Trophoblast cell (in vitro differentiated cells and primary cell): ENCODE measurements around the gene RGS19.

ENCODE experiments used
- DNase-seq, 2 donors: peaks; one replicate each; pipeline ENCODE4 v3.0.0-alpha.2; 2016
- H2AFZ ChIP-seq: 2 replicates; pipeline ENCODE4 v1.6.1; 2013; ENCODE audit warnings: low read length, moderate library complexity, mild to moderate bottlenecking; ENCODE audit not compliant: insufficient read depth, poor library complexity
- H2AK5ac ChIP-seq: 2 replicates; pipeline ENCODE4 v1.6.1; 2013; ENCODE audit warnings: mild to moderate bottlenecking, low read length
- H2BK120ac ChIP-seq: 2 replicates; pipeline ENCODE4 v1.6.1; 2013; ENCODE audit warnings: low read length, mild to moderate bottlenecking, moderate library complexity; ENCODE audit not compliant: insufficient read depth, poor library complexity
- H2BK12ac ChIP-seq: 2 replicates; pipeline ENCODE4 v1.6.1; 2013; ENCODE audit warnings: mild to moderate bottlenecking, low read length, moderate library complexity
- H2BK5ac ChIP-seq: 2 replicates; pipeline ENCODE4 v1.6.1; 2013; ENCODE audit warnings: low read length, low read depth, moderate library complexity, mild to moderate bottlenecking; ENCODE audit not compliant: poor library complexity
- H3K14ac ChIP-seq: 2 replicates; pipeline ENCODE4 v1.6.1; 2013; ENCODE audit warnings: mild to moderate bottlenecking, low read length
- H3K18ac ChIP-seq: 2 replicates; pipeline ENCODE4 v1.6.1; 2013; ENCODE audit warnings: mild to moderate bottlenecking, low read length
- H3K23ac ChIP-seq: 2 replicates; pipeline ENCODE4 v1.6.1; 2013; ENCODE audit warnings: low read length
- H3K27ac ChIP-seq: 2 replicates; pipeline ENCODE4 v1.5.1; 2013; ENCODE audit warnings: low read depth, mild to moderate bottlenecking, inconsistent platforms, low read length, moderate library complexity
- H3K27me3 ChIP-seq: 2 replicates; pipeline ENCODE4 v1.6.1; 2013; ENCODE audit warnings: inconsistent platforms, mild to moderate bottlenecking, low read length, moderate library complexity; ENCODE audit not compliant: insufficient read depth
- H3K36me3 ChIP-seq, 2 experiments: 1 replicate in 1 of 2; 2 replicates in 1 of 2; pipeline ENCODE4 v1.6.1; 2013; ENCODE audit warnings: low read length in 2 of 2, mild to moderate bottlenecking in 2 of 2, moderate library complexity in 1 of 2; ENCODE audit not compliant: insufficient read depth in 2 of 2, control insufficient read depth in 1 of 2
- H3K4ac ChIP-seq: 2 replicates; pipeline ENCODE4 v1.6.1; 2013; ENCODE audit warnings: low read depth, mild to moderate bottlenecking, low read length, moderate library complexity
- H3K4me1 ChIP-seq, 2 experiments: 1 replicate in 1 of 2; 2 replicates in 1 of 2; pipeline ENCODE4 v1.6.1; 2013; ENCODE audit warnings: low read length in 2 of 2, mild to moderate bottlenecking in 2 of 2, moderate library complexity in 1 of 2; ENCODE audit not compliant: insufficient read depth in 2 of 2, control insufficient read depth in 1 of 2
- H3K4me2 ChIP-seq: 2 replicates; pipeline ENCODE4 v1.6.1; 2013; ENCODE audit warnings: inconsistent platforms, mild to moderate bottlenecking, low read length, moderate library complexity
- H3K4me3 ChIP-seq: 2 replicates; pipeline ENCODE4 v1.5.1; 2013; ENCODE audit warnings: mild to moderate bottlenecking, low read depth, low read length, inconsistent platforms
- H3K79me1 ChIP-seq: one replicate; pipeline ENCODE4 v1.6.1; 2013; ENCODE audit warnings: low read length
- H3K79me2 ChIP-seq: 2 replicates; pipeline ENCODE4 v1.6.1; 2013; ENCODE audit warnings: low read length, mild to moderate bottlenecking; ENCODE audit not compliant: control insufficient read depth, insufficient read depth, poor library complexity
- H3K9ac ChIP-seq: 2 replicates; pipeline ENCODE4 v1.6.1; 2013; ENCODE audit warnings: mild to moderate bottlenecking, low read length
- H3K9me3 ChIP-seq: 2 replicates; pipeline ENCODE4 v1.6.1; 2013; ENCODE audit warnings: low read depth, mild to moderate bottlenecking, control low read depth, inconsistent platforms, low read length; ENCODE audit not compliant: insufficient read depth
- H4K12ac ChIP-seq: 2 replicates; pipeline ENCODE4 v1.6.1; 2013; ENCODE audit warnings: low read depth, mild to moderate bottlenecking, low read length, moderate library complexity
- H4K8ac ChIP-seq: 2 replicates; pipeline ENCODE4 v1.6.1; 2013; ENCODE audit warnings: low read depth, mild to moderate bottlenecking, low read length, moderate library complexity
- H4K91ac ChIP-seq: one replicate; pipeline ENCODE4 v1.6.1; 2013; ENCODE audit warnings: low read depth, mild to moderate bottlenecking, low read length, moderate library complexity
- WGBS: extraction: QIAGEN DNeasy Blood & Tissue Kit; methylation state at CpG from one replicate; pipeline ENCODE4 v1.1.7; 2013; ENCODE audit warnings: missing lambda C conversion rate; ENCODE audit not compliant: insufficient read length, insufficient coverage; ENCODE audit errors: extremely low coverage; 5-methylcytosine and 5-hydroxymethylcytosine counted together

RGS19 gene

GRCh38 chr20:64030371-64031134, 48.8 kb downstream of the RGS19 start:
- no peak overlapping the region for H3K23ac ChIP-seq
- no peak overlapping the region for H3K9ac ChIP-seq
- no peak overlapping the region for H3K4me2 ChIP-seq
- H2BK12ac ChIP-seq, result no peak overlapping the region
- H3K27me3 ChIP-seq, result no peaks in the 10 kb centered on the region
- no peak overlapping the region for H2BK5ac ChIP-seq
- no peak overlapping the region for H2BK120ac ChIP-seq
- peaks cover 13 to 21% of the 10 kb centered on the region in 2 experiments for H3K4me1 ChIP-seq
- no peak overlapping the region for H3K4ac ChIP-seq
- H3K9me3 ChIP-seq, result no peaks in the 10 kb centered on the region
- H3K18ac ChIP-seq, result no peak overlapping the region
- H3K79me2 ChIP-seq, result peaks cover 1% of the 10 kb centered on the region
- no CpG with 5 or more reads among the region's 20 CpGs for WGBS
- H3K27ac ChIP-seq, result no peak overlapping the region
- H2AFZ ChIP-seq, result no peak overlapping the region
- no peak overlapping the region for H2AK5ac ChIP-seq
- no peak overlapping the region for H4K12ac ChIP-seq
- H3K4me3 ChIP-seq, result no peak overlapping the region
- H3K14ac ChIP-seq, result no peak overlapping the region
- H3K79me1 ChIP-seq, result peaks cover 4% of the 10 kb centered on the region
- no peak for DNase-seq
- H3K36me3 ChIP-seq, result peaks cover 74 to 76% of the 10 kb centered on the region in 2 experiments
- no peak overlapping the region for H4K91ac ChIP-seq
- H4K8ac ChIP-seq, result no peak overlapping the region

DNA sequence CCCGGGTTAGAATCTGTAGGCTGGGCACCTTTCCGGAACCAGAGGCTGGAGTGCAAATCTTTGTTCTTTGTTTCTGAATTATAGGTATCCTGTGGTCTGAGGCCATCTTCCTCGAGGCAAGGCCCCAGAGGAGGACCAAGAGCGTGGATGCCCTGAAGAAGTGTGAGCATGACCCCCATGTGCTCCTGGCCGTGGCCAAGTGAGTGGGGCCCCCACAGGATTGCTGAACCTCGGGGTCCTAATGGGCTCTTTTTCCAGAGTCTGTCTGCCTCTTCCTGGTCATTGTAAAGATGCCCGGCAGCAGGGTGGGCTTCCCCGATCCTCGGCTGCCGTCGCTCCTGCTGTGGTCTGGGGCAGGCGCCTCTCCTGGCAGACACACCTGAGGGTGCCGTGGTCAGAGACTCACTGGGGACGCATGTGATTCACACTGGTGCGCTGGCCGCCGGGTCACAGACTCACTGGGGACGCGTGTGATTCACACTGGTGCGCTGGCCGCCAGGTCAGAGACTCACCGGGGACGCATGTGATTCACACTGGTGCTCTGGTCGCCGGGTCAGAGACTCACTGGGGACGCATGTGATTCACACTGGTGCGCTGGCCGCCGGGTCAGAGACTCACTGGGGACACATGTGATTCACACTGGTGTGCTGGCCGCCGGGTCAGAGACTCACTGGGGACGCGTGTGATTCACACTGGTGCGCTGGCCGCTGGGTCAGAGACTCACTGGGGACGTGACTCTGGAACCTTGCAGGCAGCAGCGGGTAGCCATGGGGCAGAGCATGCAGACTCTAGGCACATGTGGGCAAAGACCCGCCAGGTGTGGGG, 49.8 kb downstream of the RGS19 start:
- Histone ChIP-seq H4K12ac (no peak overlapping the region), H3K4me3 (no peak overlapping the region), H2BK5ac (no peak overlapping the region), H3K23ac (no peak overlapping the region), H3K79me1 (peaks cover 4% of the 10 kb centered on the region), H2AFZ (no peak overlapping the region), H4K8ac (no peak overlapping the region), H2BK12ac (no peak overlapping the region), H3K14ac (no peak overlapping the region), H3K4me1 (peaks cover 11 to 19% of the 10 kb centered on the region in 2 experiments), H2BK120ac (no peak overlapping the region), H3K4ac (no peak overlapping the region), H4K91ac (no peak overlapping the region), H3K27me3 (no peaks in the 10 kb centered on the region), H2AK5ac (peak overlapping the region; percentile 16), H3K18ac (no peak overlapping the region), H3K27ac (no peak overlapping the region), H3K36me3 (peaks cover 83% of the 10 kb centered on the region in 2 experiments), H3K9me3 (no peaks in the 10 kb centered on the region), H3K9ac (no peak overlapping the region), H3K4me2 (no peak overlapping the region), H3K79me2 (peaks cover 1% of the 10 kb centered on the region)
- no peak for DNase-seq
- WGBS, result no CpG with 5 or more reads among the region's 38 CpGs

DNA sequence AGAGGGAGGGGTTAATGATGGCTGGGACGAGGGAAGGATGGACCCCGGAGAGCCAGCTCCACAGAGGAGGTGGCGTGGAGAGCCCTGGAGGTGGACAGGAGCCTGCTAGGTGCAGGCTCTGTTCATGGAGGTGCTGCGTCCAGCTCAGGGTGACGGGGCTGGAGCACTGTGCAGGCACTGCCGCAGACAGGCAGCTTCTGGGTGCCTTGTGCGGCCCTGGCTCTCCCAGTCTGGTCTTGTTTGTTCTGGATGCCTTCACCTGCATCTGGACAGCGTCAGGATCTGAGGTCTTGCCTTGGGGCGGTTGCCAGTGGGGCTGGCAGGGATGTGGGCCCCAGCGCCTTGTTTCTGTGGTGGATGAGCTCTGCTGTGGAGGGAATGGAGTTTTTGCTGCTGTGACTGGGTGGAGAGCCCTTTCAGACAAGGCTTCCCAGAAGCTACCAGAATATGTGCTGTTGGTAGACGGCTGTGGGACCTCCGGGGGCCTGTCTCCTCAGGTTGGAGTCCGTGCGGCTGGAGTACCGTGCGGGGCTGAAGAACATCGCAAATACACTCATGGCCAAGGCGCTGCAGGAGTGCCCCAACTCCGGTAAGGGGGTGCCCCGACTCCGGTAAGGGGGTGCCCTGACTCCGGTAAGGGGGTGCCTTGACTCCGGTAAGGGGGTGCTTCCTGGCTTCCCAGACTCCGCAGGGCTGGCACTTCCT, 51.2 kb downstream of the RGS19 start:
- peaks cover 4% of the 10 kb centered on the region for H3K79me1 ChIP-seq
- peak overlapping the region; percentile 85 for H3K27ac ChIP-seq
- H2BK5ac ChIP-seq, result peak overlapping the region; percentile 43
- peak overlapping the region; percentile 81 for H3K18ac ChIP-seq
- no peak overlapping the region for H3K4me3 ChIP-seq
- DNase-seq, result no peak
- no CpG with 5 or more reads among the region's 24 CpGs for whole genome bisulfite sequencing
- no peak overlapping the region for H3K9ac ChIP-seq
- H4K8ac ChIP-seq, result peak overlapping the region; percentile 45
- no peak overlapping the region for H2AK5ac ChIP-seq
- no peaks in the 10 kb centered on the region for H3K9me3 ChIP-seq
- H3K23ac ChIP-seq, result no peak overlapping the region
- peaks cover 11 to 19% of the 10 kb centered on the region in 2 experiments for H3K4me1 ChIP-seq
- H3K4me2 ChIP-seq, result peak overlapping the region; percentile 33
- peak overlapping the region; percentile 67 for H4K91ac ChIP-seq
- peaks cover 84 to 86% of the 10 kb centered on the region in 2 experiments for H3K36me3 ChIP-seq
- H3K4ac ChIP-seq, result no peak overlapping the region
- peaks cover 1% of the 10 kb centered on the region for H3K79me2 ChIP-seq
- peak overlapping the region; percentile 60 for H2BK120ac ChIP-seq
- no peak overlapping the region for H2AFZ ChIP-seq
- no peaks in the 10 kb centered on the region for H3K27me3 ChIP-seq
- H2BK12ac ChIP-seq, result peak overlapping the region; percentile 70
- no peak overlapping the region for H4K12ac ChIP-seq
- H3K14ac ChIP-seq, result peak overlapping the region; percentile 44

GRCh38 chr20:64025826-64026412, 53.4 kb downstream of the RGS19 start:
- Histone ChIP-seq H4K91ac (no peak overlapping the region), H2AFZ (no peak overlapping the region), H3K27me3 (no peaks in the 10 kb centered on the region), H2AK5ac (no peak overlapping the region), H4K12ac (no peak overlapping the region), H3K36me3 (peaks cover 77 to 89% of the 10 kb centered on the region in 2 experiments), H3K79me1 (peaks cover 4% of the 10 kb centered on the region), H2BK12ac (no peak overlapping the region), H3K4ac (no peak overlapping the region), H3K27ac (no peak overlapping the region), H3K79me2 (peaks cover 1% of the 10 kb centered on the region), H3K9me3 (peaks cover 6% of the 10 kb centered on the region), H3K4me3 (no peak overlapping the region), H4K8ac (no peak overlapping the region), H2BK5ac (no peak overlapping the region), H3K4me1 (peaks cover 11 to 19% of the 10 kb centered on the region in 2 experiments), H3K18ac (no peak overlapping the region), H3K4me2 (no peak overlapping the region), H3K23ac (no peak overlapping the region), H3K9ac (no peak overlapping the region), H3K14ac (no peak overlapping the region), H2BK120ac (no peak overlapping the region)
- no CpG with 5 or more reads among the region's 29 CpGs for WGBS
- no peak for DNase-seq
